ENCODE results near the gene AFAP1L1. TPM values are rescaled to one million over a fixed set of nuclear protein-coding genes. Genes with fewer than 3 reads are reported as not detected.
A peak's percentile ranks its signal among the peaks of the same experiment; 100 is the strongest.
"Not testable (repeated sequence)": the region's sequence is repeated elsewhere in the genome, so short reads cannot be mapped to it uniquely, and the experiment has no call there.

AFAP1L1 gene
- total RNA-seq, 2 experiments from 2014 or later = 0.18 to 0.55 TPM

GRCh38 chr5:149262315-149262714, 9.3 kb upstream of the AFAP1L1 start:
- ChIA-PET POLR2A (no interaction called here), CTCF (interaction anchor here (1.3 to 4.8 kb wide), 2 partner anchors 10 to 121 kb away, joined by 4 to 53 read pairs; partner anchors contain the start of gene ABLIM3)
- Mint-ChIP-seq H3K4me3 (no peak overlapping the region), H3K9me3 (ENCODE audit: low read depth) (no peaks in the 10 kb centered on the region), H3K27ac (no peak overlapping the region), H3K4me1 (peaks cover 7% of the 10 kb centered on the region), H3K27me3 (no peaks in the 10 kb centered on the region), H3K36me3 (ENCODE audit: low read depth) (no peaks in the 10 kb centered on the region)
- ATAC-seq = peak; percentile 37
- intact Hi-C loops (cut with DNase I, micrococcal nuclease) = loop anchor here in 1 of 2 experiments (10.0 kb wide), 1 partner anchor 528 kb away; no protein-coding TSS in a partner anchor
- no peak for DNase-seq

GRCh38 chr5:149264439-149265067, 7.1 kb upstream of the AFAP1L1 start:
- peak; percentile 72 for DNase-seq
- ChIA-PET POLR2A (no interaction called here), CTCF (interaction anchor here (0.6 to 4.8 kb wide), 18 partner anchors 9 to 168 kb away, joined by 3 to 53 read pairs (median 4); partner anchors contain the start of gene ABLIM3)
- Mint-ChIP-seq H3K36me3 (ENCODE audit: low read depth) (no peaks in the 10 kb centered on the region), H3K4me1 (peaks cover 7% of the 10 kb centered on the region), H3K9me3 (ENCODE audit: low read depth) (peaks cover 2% of the 10 kb centered on the region), H3K27me3 (no peaks in the 10 kb centered on the region), H3K27ac (no peak overlapping the region), H3K4me3 (no peak overlapping the region)
- ATAC-seq = peak; percentile 89
- intact Hi-C loops (cut with DNase I, micrococcal nuclease) = loop anchor here (1.0 to 10.0 kb wide), 3 partner anchors 123 to 530 kb away; partner anchors contain the start of gene ABLIM3 (in 2 of the 2)

- Mint-ChIP-seq H3K9me3 (ENCODE audit: low read depth) (peaks cover 2% of the 10 kb centered on the region), H3K4me1 (peaks cover 7% of the 10 kb centered on the region), H3K36me3 (ENCODE audit: low read depth) (no peaks in the 10 kb centered on the region), H3K27me3 (no peaks in the 10 kb centered on the region), H3K27ac (no peak overlapping the region), H3K4me3 (no peak overlapping the region)
- ATAC-seq (no peak), DNase-seq (no peak)
- ChIA-PET CTCF (interaction anchor here (0.6 to 4.8 kb wide), 17 partner anchors 10 to 278 kb away, joined by 3 to 53 read pairs (median 4); partner anchors contain the start of gene ABLIM3), POLR2A (no interaction called here)
- intact Hi-C loops (cut with DNase I, micrococcal nuclease) = loop anchor here (5.0 to 10.0 kb wide), 2 partner anchors 228 to 530 kb away; no protein-coding TSS in a partner anchor
Observed at GRCh38 chr5:149265068-149265465, 6.6 kb upstream of the AFAP1L1 start.

- Mint-ChIP-seq H3K4me3 (no peak overlapping the region), H3K36me3 (ENCODE audit: low read depth) (no peaks in the 10 kb centered on the region), H3K27me3 (no peaks in the 10 kb centered on the region), H3K4me1 (peaks cover 7% of the 10 kb centered on the region), H3K27ac (no peak overlapping the region), H3K9me3 (ENCODE audit: low read depth) (peaks cover 2% of the 10 kb centered on the region)
- POLR2A ChIA-PET = no interaction called here
- no peak for DNase-seq
- intact Hi-C loops (cut with DNase I, micrococcal nuclease) = loop anchor here (5.0 to 10.0 kb wide), 2 partner anchors 228 to 531 kb away; no protein-coding TSS in a partner anchor
- CTCF ChIA-PET = interaction anchor here (0.7 to 4.8 kb wide), 13 partner anchors 9 to 278 kb away, joined by 3 to 53 read pairs (median 6); partner anchors contain the start of gene ABLIM3
- no peak for ATAC-seq
Observed at GRCh38 chr5:149265597-149265996, 6.1 kb upstream of the AFAP1L1 start.

GRCh38 chr5:149267241-149267973, 4.3 kb upstream of the AFAP1L1 start:
- no peak for DNase-seq
- Mint-ChIP-seq H3K36me3 (ENCODE audit: low read depth) (no peaks in the 10 kb centered on the region), H3K4me3 (no peak overlapping the region), H3K4me1 (peaks cover 12% of the 10 kb centered on the region), H3K9me3 (ENCODE audit: low read depth) (peaks cover 2% of the 10 kb centered on the region), H3K27me3 (peaks cover 11% of the 10 kb centered on the region), H3K27ac (no peak overlapping the region)
- ChIA-PET CTCF (interaction anchor here (0.7 to 4.8 kb wide), 7 partner anchors 71 to 534 kb away, joined by 3 to 53 read pairs (median 4); partner anchors contain the start of gene ABLIM3), POLR2A (no interaction called here)
- intact Hi-C loops (cut with DNase I, micrococcal nuclease) = loop anchor here (5.0 to 10.0 kb wide), 2 partner anchors 230 to 533 kb away; no protein-coding TSS in a partner anchor
- ATAC-seq = no peak

GRCh38 chr5:149268928-149269557, 2.6 kb upstream of the AFAP1L1 start:
- no peak overlapping the region for H3K4me3 Mint-ChIP-seq

GRCh38 chr5:149271195-149271715, 404 bp upstream of the AFAP1L1 start:
- ChIA-PET CTCF (interaction anchor here (0.9 kb wide), 1 partner anchor 8 kb away, joined by 3 read pairs; no protein-coding TSS in a partner anchor), POLR2A (no interaction called here)
- Mint-ChIP-seq H3K27ac (no peak overlapping the region), H3K4me3 (peak overlapping the region; percentile 49), H3K9me3 (ENCODE audit: low read depth) (peaks cover 2% of the 10 kb centered on the region), H3K36me3 (ENCODE audit: low read depth) (no peaks in the 10 kb centered on the region), H3K27me3 (peaks cover 23% of the 10 kb centered on the region), H3K4me1 (peaks cover 6% of the 10 kb centered on the region)
- no peak for ATAC-seq
- intact Hi-C loops (cut with DNase I, micrococcal nuclease) = loop anchor here in 1 of 2 experiments (5.0 kb wide), 1 partner anchor 449 kb away; no protein-coding TSS in a partner anchor
- DNase-seq = peak; percentile 20

More at GRCh38 chr5:149268928-149269557, 2.6 kb upstream of the AFAP1L1 start:
- no peak overlapping the region for H3K27ac Mint-ChIP-seq
- no peaks in the 10 kb centered on the region for H3K36me3 Mint-ChIP-seq (ENCODE audit: low read depth)
- peaks cover 23% of the 10 kb centered on the region for H3K27me3 Mint-ChIP-seq
- ATAC-seq (peak; percentile 45), DNase-seq (no peak)
- peaks cover 13% of the 10 kb centered on the region for H3K4me1 Mint-ChIP-seq
- ChIA-PET POLR2A (no interaction called here), CTCF (interaction anchor here (0.6 to 2.4 kb wide), 17 partner anchors 8 to 701 kb away, joined by 3 to 16 read pairs (median 4); partner anchors contain the start of gene ABLIM3)
- intact Hi-C loops (cut with DNase I, micrococcal nuclease) = loop anchor here (1.0 to 10.0 kb wide), 4 partner anchors 128 to 536 kb away; partner anchors contain the start of gene ABLIM3 (in 2 of the 2)
- H3K9me3 Mint-ChIP-seq (ENCODE audit: low read depth) = peaks cover 2% of the 10 kb centered on the region

- H3K4me1 Mint-ChIP-seq; ATAC-seq; H3K9me3 Mint-ChIP-seq (ENCODE audit: low read depth); H3K36me3 Mint-ChIP-seq (ENCODE audit: low read depth); DNase-seq; POLR2A ChIA-PET; H3K27ac Mint-ChIP-seq: not testable (repeated sequence)
- intact Hi-C loops (cut with DNase I, micrococcal nuclease) = loop anchor here in 1 of 2 experiments (5.0 kb wide), 1 partner anchor 450 kb away; no protein-coding TSS in a partner anchor
- Mint-ChIP-seq H3K27me3 (peaks cover 25% of the 10 kb centered on the region), H3K4me3 (peak overlapping the region; percentile 75)
- CTCF ChIA-PET = interaction anchor here (0.6 to 1.5 kb wide), 3 partner anchors 11 to 132 kb away, joined by 3 to 5 read pairs (median 4); partner anchors contain the start of gene ABLIM3
Observed at GRCh38 chr5:149272781-149273180, 1.1 kb downstream of the AFAP1L1 start.

GRCh38 chr5:149273237-149273636, 1.6 kb downstream of the AFAP1L1 start:
- no peak for DNase-seq
- H3K27ac Mint-ChIP-seq = no peak overlapping the region
- no peaks in the 10 kb centered on the region for H3K36me3 Mint-ChIP-seq (ENCODE audit: low read depth)
- ATAC-seq = no peak
- CTCF ChIA-PET = interaction anchor here (1.5 kb wide), 1 partner anchor 132 kb away, joined by 5 read pairs; the partner anchor contains the start of gene ABLIM3
- H3K9me3 Mint-ChIP-seq (ENCODE audit: low read depth) = peaks cover 2% of the 10 kb centered on the region
- H3K4me1 Mint-ChIP-seq = peaks cover 6% of the 10 kb centered on the region
- intact Hi-C loops (cut with DNase I, micrococcal nuclease) = loop anchor here in 1 of 2 experiments (5.0 kb wide), 1 partner anchor 451 kb away; no protein-coding TSS in a partner anchor
- H3K4me3 Mint-ChIP-seq = no peak overlapping the region
- H3K27me3 Mint-ChIP-seq = peaks cover 29% of the 10 kb centered on the region
- POLR2A ChIA-PET = no interaction called here

- no peak overlapping the region for H3K27ac Mint-ChIP-seq
- CTCF ChIA-PET = interaction anchor here (3.1 kb wide), 1 partner anchor 9 kb away, joined by 12 read pairs; no protein-coding TSS in a partner anchor
- H3K4me1 Mint-ChIP-seq = peaks cover 6% of the 10 kb centered on the region
Observed at GRCh38 chr5:149273950-149274349, 2.3 kb downstream of the AFAP1L1 start.

More at GRCh38 chr5:149273950-149274349, 2.3 kb downstream of the AFAP1L1 start:
- Mint-ChIP-seq H3K4me3 (no peak overlapping the region), H3K9me3 (ENCODE audit: low read depth) (no peaks in the 10 kb centered on the region), H3K27me3 (peaks cover 29% of the 10 kb centered on the region), H3K36me3 (ENCODE audit: low read depth) (no peaks in the 10 kb centered on the region)
- DNase-seq (no peak), ATAC-seq (no peak)
- intact Hi-C loops (cut with DNase I, micrococcal nuclease) = loop anchor here in 1 of 2 experiments (5.0 kb wide), 1 partner anchor 452 kb away; no protein-coding TSS in a partner anchor
- POLR2A ChIA-PET = no interaction called here

All from activated CD4-positive, alpha-beta T cell treated with anti-CD3 and anti-CD28 coated beads for 36 hours (primary cell).